BE2C (cell line): ENCODE results near the gene RBM12. TPM values are rescaled to one million over a fixed set of nuclear protein-coding genes. Genes with fewer than 3 reads are reported as not detected.
"Not testable (repeated sequence)": the region's sequence is repeated elsewhere in the genome, so short reads cannot be mapped to it uniquely, and the experiment has no call there.

ENCODE experiments used
- DNase-seq: peaks from one replicate; pipeline ENCODE4 v3.0.0-alpha.2; 2020
- H3K27me3 ChIP-seq: fragments of 250-450 bp; sonication (Bioruptor Pico); 2 replicates; pipeline ENCODE4 v1.5.1; 2020; ENCODE audit warnings: mild to moderate bottlenecking
- H3K36me3 ChIP-seq: fragments of 250-450 bp; sonication (Bioruptor Pico); 2 replicates; pipeline ENCODE4 v1.5.1; 2020; ENCODE audit warnings: mild to moderate bottlenecking
- H3K4me1 ChIP-seq: fragments of 250-450 bp; sonication (Bioruptor Pico); 2 replicates; pipeline ENCODE4 v1.5.1; 2020
- H3K4me3 ChIP-seq: 2 replicates; pipeline ENCODE4 v1.5.1; 2011; ENCODE audit warnings: low read depth, low read length
- H3K9me3 ChIP-seq: fragments of 250-450 bp; sonication (Bioruptor Pico); 2 replicates; pipeline ENCODE4 v1.5.1; 2020
- polyA plus RNA-seq: library from polyadenylated mRNA; unstranded; fragments of >200 nt; gene quantifications from one replicate; pipeline ENCODE4 v1.2.1, GENCODE V29; 2012; ENCODE audit warnings: low read depth, missing spikeins; ENCODE audit not compliant: insufficient read length, insufficient read depth
- TF ChIP-seq, protein P1 (sequence below): IDR thresholded peaks from 2 replicates; pipeline ENCODE4 v1.5.1; 2012; ENCODE audit warnings: mild to moderate bottlenecking, low read depth, low read length

Gene RBM12, protein sequence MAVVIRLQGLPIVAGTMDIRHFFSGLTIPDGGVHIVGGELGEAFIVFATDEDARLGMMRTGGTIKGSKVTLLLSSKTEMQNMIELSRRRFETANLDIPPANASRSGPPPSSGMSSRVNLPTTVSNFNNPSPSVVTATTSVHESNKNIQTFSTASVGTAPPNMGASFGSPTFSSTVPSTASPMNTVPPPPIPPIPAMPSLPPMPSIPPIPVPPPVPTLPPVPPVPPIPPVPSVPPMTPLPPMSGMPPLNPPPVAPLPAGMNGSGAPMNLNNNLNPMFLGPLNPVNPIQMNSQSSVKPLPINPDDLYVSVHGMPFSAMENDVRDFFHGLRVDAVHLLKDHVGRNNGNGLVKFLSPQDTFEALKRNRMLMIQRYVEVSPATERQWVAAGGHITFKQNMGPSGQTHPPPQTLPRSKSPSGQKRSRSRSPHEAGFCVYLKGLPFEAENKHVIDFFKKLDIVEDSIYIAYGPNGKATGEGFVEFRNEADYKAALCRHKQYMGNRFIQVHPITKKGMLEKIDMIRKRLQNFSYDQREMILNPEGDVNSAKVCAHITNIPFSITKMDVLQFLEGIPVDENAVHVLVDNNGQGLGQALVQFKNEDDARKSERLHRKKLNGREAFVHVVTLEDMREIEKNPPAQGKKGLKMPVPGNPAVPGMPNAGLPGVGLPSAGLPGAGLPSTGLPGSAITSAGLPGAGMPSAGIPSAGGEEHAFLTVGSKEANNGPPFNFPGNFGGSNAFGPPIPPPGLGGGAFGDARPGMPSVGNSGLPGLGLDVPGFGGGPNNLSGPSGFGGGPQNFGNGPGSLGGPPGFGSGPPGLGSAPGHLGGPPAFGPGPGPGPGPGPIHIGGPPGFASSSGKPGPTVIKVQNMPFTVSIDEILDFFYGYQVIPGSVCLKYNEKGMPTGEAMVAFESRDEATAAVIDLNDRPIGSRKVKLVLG
- 41.7 TPM for polyA plus RNA-seq

DNA sequence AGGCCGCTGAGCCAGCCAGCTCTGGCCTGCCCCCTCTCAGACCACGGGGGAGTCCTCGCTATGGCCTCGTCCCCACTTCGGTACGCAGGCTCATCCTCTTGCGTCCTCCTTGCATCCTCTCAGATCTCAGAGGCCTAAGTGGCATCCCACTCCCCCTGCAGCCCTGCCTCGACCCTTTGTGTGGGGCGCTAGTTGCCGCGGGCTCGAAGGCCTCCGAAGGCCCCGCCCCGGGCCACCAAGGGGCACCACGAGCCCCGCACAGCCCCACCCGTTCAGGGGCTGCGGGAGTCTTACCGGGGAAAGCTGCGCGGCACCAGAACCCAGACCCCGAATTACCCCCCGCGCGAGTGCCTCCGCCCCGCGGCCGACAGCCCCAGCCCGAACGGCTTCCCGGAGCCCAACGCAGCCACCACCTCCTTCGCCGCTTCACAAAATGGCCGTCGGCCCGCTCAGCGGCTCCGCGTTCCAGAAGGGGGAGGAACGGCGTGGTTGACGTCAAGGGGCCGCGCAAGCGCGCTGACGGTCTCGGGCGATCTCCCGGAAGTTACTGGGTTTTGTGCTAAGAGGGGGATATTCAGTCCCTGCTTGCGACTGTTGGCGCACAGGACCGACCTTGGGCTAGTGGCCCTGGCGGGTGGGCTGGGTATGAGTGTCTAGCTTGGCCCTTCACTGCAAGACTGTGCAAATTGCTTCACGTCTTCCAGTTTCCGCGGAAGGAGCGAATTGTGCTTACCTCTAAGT is at the start of gene RBM12, which contains the start of gene CPNE1:
Gene RBM12, minus strand, starts transcription at position 435 of the 741 bp plus-strand sequence. CDS start 9,578 bp downstream, outside the sequence.
Gene CPNE1, minus strand, starts transcription at position 435 of the 741 bp plus-strand sequence. CDS start 31,977 bp downstream, outside the sequence.
- TF ChIP-seq, protein P1, sequence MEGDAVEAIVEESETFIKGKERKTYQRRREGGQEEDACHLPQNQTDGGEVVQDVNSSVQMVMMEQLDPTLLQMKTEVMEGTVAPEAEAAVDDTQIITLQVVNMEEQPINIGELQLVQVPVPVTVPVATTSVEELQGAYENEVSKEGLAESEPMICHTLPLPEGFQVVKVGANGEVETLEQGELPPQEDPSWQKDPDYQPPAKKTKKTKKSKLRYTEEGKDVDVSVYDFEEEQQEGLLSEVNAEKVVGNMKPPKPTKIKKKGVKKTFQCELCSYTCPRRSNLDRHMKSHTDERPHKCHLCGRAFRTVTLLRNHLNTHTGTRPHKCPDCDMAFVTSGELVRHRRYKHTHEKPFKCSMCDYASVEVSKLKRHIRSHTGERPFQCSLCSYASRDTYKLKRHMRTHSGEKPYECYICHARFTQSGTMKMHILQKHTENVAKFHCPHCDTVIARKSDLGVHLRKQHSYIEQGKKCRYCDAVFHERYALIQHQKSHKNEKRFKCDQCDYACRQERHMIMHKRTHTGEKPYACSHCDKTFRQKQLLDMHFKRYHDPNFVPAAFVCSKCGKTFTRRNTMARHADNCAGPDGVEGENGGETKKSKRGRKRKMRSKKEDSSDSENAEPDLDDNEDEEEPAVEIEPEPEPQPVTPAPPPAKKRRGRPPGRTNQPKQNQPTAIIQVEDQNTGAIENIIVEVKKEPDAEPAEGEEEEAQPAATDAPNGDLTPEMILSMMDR = no peak; the same call in 1 of the 2 replicates
- DNase-seq = peak; percentile 95
- Histone ChIP-seq H3K27me3 (no peaks in the 10 kb centered on the region), H3K4me3 (peak within 1 kb of the TSS; percentile 98), H3K36me3 (peaks cover 6% of the 10 kb centered on the region; the same call in 1 of the 2 replicates), H3K9me3 (no peaks in the 10 kb centered on the region), H3K4me1 (peaks cover 8% of the 10 kb centered on the region)

DNA sequence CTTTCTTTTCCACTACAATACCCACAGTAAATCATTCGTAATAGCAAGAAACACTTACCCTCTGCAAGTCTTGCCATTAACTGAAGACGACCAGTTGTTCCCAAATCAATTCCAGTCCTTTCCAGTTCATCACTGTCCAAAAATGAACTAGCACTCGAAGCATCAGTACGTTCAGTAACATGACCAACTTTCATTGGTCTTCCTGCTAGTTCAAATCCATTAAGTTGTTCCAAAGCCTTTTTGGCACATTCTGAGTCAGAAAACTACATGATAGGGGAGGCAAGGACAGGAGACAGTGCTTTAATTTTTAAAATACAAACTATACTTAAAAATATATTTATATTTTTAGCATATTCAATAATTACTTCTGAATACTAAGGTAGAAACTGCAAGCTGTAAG is 49.4 kb upstream of the RBM12 start:
- H3K4me3 ChIP-seq = no peak overlapping the region
- no peak for DNase-seq
- no peaks in the 10 kb centered on the region for H3K4me1 ChIP-seq
- TF ChIP-seq, protein P1 = no peak
- H3K36me3 ChIP-seq = peaks cover 97% of the 10 kb centered on the region
- H3K9me3 ChIP-seq = no peaks in the 10 kb centered on the region
- no peaks in the 10 kb centered on the region for H3K27me3 ChIP-seq

DNA sequence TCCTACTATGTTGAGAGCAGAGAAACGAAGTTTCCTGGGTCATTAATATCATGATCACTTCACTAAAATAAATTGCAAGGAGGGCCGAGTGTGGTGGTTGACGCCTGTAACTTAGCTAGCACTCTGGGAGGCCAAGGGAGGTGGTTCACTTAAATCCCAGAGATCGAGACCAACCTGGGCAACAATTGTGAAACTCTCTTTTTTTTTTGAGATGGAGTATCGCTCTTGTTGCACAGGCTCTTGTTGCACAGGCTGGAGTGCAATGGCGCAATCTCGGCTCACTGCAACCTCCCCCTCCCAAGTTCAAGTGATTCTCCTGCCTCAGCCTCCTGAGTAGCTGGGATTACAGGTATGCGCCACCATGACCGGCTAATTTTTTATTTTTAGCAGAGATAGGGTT is 48.4 kb upstream of the RBM12 start:
- not testable (repeated sequence) for H3K4me3 ChIP-seq, DNase-seq, H3K4me1 ChIP-seq, H3K27me3 ChIP-seq, H3K9me3 ChIP-seq
- peaks cover 97% of the 10 kb centered on the region for H3K36me3 ChIP-seq

DNA sequence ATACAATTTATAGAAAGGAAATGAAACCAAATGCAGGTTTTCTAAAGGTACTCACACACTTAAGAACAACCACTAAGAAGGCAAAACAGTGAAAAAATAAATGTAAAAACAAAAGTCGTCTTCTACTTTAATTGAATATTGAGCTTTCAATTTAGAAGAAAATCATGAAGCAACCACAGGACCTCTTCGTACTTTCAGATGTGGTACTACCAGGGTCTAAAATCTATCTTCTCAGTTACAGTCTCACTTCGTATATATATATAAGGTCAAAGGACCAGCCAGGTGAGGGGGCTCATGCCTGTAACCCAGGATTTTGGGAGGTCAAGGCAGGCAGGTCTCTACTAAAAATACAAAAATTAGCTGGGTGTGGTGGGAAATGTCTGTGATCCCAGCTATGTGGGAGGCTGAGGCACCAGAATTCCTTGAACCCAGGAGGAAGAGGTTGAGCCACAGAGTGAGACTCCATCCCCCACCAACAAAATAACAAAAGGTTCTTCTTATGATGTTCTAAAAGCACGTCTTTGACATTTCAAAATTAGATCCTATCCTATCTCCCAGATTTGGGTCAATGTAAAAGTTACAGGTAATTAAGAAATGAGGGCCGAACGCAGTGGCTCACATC is 47.0 kb upstream of the RBM12 start:
- Histone ChIP-seq H3K4me1 (no peaks in the 10 kb centered on the region), H3K9me3 (no peaks in the 10 kb centered on the region), H3K36me3 (peaks cover 94% of the 10 kb centered on the region), H3K27me3 (no peaks in the 10 kb centered on the region), H3K4me3 (no peak overlapping the region)
- no peak for DNase-seq
- TF ChIP-seq, protein P1 = no peak

DNA sequence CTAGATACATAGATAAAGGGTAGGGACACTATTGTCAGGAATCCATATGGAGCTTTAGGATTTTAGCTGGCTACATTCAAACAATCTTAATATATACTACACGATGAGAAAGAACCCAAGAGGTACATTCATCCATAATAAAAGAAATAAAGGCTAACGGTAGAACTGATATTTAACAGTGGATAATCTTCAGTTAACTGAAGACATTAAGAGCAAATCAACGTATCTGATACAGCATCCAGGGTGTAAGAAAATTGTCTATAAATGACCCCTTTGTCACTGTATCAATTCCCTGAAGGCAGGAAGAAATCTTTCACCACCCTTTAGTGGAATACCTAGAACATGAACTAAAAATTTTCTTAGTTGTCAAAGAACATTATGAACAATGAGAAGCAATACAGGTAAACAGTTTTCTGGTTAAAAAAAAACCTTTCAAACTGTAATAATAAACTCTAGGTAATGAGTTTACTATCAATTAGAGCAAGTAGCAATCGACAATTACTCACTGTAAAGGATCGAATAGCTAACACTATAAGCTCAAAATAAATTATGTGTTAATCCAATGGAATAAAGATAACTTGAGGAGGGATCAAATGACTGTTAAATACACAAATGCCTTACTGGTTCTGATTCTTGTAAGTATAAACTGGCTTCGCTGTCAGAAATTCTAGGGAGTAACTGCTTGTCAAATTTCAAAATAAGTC is 46.3 kb upstream of the RBM12 start:
- no peaks in the 10 kb centered on the region for H3K9me3 ChIP-seq
- TF ChIP-seq, protein P1 = no peak
- DNase-seq = no peak
- no peaks in the 10 kb centered on the region for H3K4me1 ChIP-seq
- H3K36me3 ChIP-seq = peaks cover 94% of the 10 kb centered on the region
- H3K27me3 ChIP-seq = no peaks in the 10 kb centered on the region
- no peak overlapping the region for H3K4me3 ChIP-seq
